Kidney (tissue), 14 donors: ENCODE data around the gene CGREF1. TPM values are rescaled to one million over a fixed set of nuclear protein-coding genes. Genes with fewer than 3 reads are reported as not detected.
A peak's percentile ranks its signal among the peaks of the same experiment; 100 is the strongest.

ENCODE experiments used
- DNase-seq, 5 donors: peaks; one replicate each; pipeline ENCODE4 v3.0.0-alpha.2; 2013 to 2020
- FAIRE-seq: peaks from 2 replicates; lab custom pipeline; 2012; peaks lifted over from hg19 to GRCh38; lab: Jason Lieb, UNC
- H3K27ac ChIP-seq, 2 donors: one replicate each; pipeline ENCODE4 v1.7.0; 2013; ENCODE audit warnings: low read depth in 2 of 2, low read length in 2 of 2, inconsistent platforms in 1 of 2
- H3K27me3 ChIP-seq: one replicate; pipeline ENCODE4 v1.7.1; 2013; ENCODE audit warnings: low read length, inconsistent platforms; ENCODE audit not compliant: control insufficient read depth, insufficient read depth
- H3K36me3 ChIP-seq, 3 donors: one replicate each; pipeline versions ENCODE4 v1.7.0 to v1.7.1; 2013; ENCODE audit warnings: low read length in 3 of 3, control low read depth in 1 of 3, inconsistent platforms in 1 of 3; ENCODE audit not compliant: insufficient read depth in 3 of 3, control insufficient read depth in 2 of 3
- H3K4me1 ChIP-seq, 3 donors: one replicate each; pipeline versions ENCODE4 v1.7.0 to v1.7.1; 2013; ENCODE audit warnings: low read length in 3 of 3, inconsistent platforms in 1 of 3, low read depth in 1 of 3; ENCODE audit not compliant: control insufficient read depth in 2 of 3, insufficient read depth in 2 of 3
- H3K4me3 ChIP-seq, 3 donors: one replicate each; pipeline versions ENCODE4 v1.7.0 to v1.8.1; 2013; ENCODE audit warnings: low read length in 3 of 3, control low read depth in 1 of 3, inconsistent platforms in 1 of 3
- H3K9ac ChIP-seq, 3 donors: one replicate each; pipeline versions ENCODE4 v1.7.0 to v1.7.1; 2013; ENCODE audit warnings: low read length in 3 of 3, control low read depth in 1 of 3, inconsistent platforms in 1 of 3
- H3K9me3 ChIP-seq, 3 donors: one replicate each; pipeline versions ENCODE4 v1.7.0 to v1.7.1; 2013; ENCODE audit warnings: low read length in 3 of 3, control low read depth in 1 of 3, inconsistent platforms in 1 of 3; ENCODE audit not compliant: control insufficient read depth in 2 of 3, insufficient read depth in 1 of 3
- intact Hi-C: fragments of 100-400 bp; cut with DNase I; formaldehyde crosslinking; loops from one replicate; pipeline ENCODE4 v1.11.1; 2022
- polyA plus RNA-seq: library from polyadenylated mRNA; stranded (reverse); fragments of 350-450 nt; fragmentation: Illumina TruSeq; extraction: RNeasy Lipid Tissue Mini Kit (QIAGEN cat#74804); gene quantifications from one replicate; pipeline ENCODE4 v1.2.3, GENCODE V29; 2014; ENCODE audit warnings: low read depth, low replicate concordance; ENCODE audit not compliant: insufficient read depth
- total RNA-seq: library from RNA; stranded (reverse); fragmentation: NEBNext Ultra II Directional; extraction: Animal tissue kit (Norgen Biotek cat#: 25700); gene quantifications from one replicate; pipeline ENCODE4 v1.2.1, GENCODE V29; 2021
- TF ChIP-seq, protein P1 (sequence below): IDR thresholded peaks from 3 replicates; pipeline ENCODE4 v1.5.1; 2012; ENCODE audit warnings: mild to moderate bottlenecking, moderate library complexity, borderline replicate concordance; ENCODE audit not compliant: insufficient read depth; ENCODE audit errors: extremely low read depth
- donor health status: control.
- donor health status: control.
- donor health status: control.
- donor health status: control.
- donor health status: control.
- donor health status: DM: yes; HTN: yes; CAD: no.
- donor health status: Normal renal cell carcinoma (clear cell type).

The CGREF1 gene
- total and polyA plus RNA-seq, 2 donors from 2014 or later = 3.7 to 3.8 TPM

DNA sequence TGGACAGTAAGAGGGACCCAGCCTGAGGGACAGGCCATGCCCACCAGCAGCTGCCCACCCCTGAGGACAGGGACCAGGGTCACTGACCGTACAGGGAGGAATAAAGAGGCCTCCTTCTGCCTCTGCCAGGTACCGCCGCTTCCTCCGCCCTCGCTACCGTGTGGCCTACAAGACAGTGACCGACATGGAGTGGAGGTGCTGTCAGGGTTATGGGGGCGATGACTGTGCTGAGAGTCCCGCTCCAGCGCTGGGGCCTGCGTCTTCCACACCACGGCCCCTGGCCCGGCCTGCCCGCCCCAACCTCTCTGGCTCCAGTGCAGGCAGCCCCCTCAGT is 38.4 kb downstream of the CGREF1 start:
- Histone ChIP-seq H3K9me3 (no peaks in the 10 kb centered on the region), H3K4me1 (peaks cover 4 to 18% (median 5%) of the 10 kb centered on the region in 3 donors), H3K4me3 (peak overlapping the region in 2 of 3 donors; percentile 12 to 55), H3K27me3 (no peaks in the 10 kb centered on the region), H3K36me3 (no peaks in the 10 kb centered on the region), H3K9ac (peak overlapping the region in 1 of 3 donors; percentile 5), H3K27ac (peak overlapping the region in 1 of 2 donors; percentile 23)
- FAIRE-seq = no peak
- peak in 1 of 5 donors; percentile 79 for DNase-seq
- TF ChIP-seq, protein P1, sequence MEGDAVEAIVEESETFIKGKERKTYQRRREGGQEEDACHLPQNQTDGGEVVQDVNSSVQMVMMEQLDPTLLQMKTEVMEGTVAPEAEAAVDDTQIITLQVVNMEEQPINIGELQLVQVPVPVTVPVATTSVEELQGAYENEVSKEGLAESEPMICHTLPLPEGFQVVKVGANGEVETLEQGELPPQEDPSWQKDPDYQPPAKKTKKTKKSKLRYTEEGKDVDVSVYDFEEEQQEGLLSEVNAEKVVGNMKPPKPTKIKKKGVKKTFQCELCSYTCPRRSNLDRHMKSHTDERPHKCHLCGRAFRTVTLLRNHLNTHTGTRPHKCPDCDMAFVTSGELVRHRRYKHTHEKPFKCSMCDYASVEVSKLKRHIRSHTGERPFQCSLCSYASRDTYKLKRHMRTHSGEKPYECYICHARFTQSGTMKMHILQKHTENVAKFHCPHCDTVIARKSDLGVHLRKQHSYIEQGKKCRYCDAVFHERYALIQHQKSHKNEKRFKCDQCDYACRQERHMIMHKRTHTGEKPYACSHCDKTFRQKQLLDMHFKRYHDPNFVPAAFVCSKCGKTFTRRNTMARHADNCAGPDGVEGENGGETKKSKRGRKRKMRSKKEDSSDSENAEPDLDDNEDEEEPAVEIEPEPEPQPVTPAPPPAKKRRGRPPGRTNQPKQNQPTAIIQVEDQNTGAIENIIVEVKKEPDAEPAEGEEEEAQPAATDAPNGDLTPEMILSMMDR = no peak
- intact Hi-C loops = no loop called here

DNA sequence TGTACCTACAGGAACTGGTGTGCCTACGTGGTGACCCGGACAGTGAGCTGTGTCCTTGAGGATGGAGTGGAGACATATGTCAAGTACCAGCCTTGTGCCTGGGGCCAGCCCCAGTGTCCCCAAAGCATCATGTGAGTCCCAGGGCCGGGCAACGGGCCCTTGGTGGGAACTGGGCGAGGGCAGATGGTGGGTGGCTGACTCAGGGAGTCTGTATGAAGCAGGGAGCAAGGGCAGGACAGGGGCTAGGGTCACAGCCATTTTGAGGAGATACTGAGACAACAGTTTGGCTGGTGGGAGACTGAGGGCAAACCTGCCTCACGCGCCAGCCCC is 38.8 kb downstream of the CGREF1 start:
- FAIRE-seq (no peak), DNase-seq (no peak)
- Histone ChIP-seq H3K4me1 (peaks cover under 1 to 13% (median 5%) of the 10 kb centered on the region in 3 donors), H3K9ac (peak overlapping the region in 1 of 3 donors; percentile 5), H3K27me3 (no peaks in the 10 kb centered on the region), H3K9me3 (no peaks in the 10 kb centered on the region), H3K36me3 (no peaks in the 10 kb centered on the region), H3K4me3 (peak overlapping the region in 2 of 3 donors; percentile 36 to 55), H3K27ac (peak overlapping the region in 1 of 2 donors; percentile 8)
- intact Hi-C loops = no loop called here
- TF ChIP-seq, protein P1 = no peak

DNA sequence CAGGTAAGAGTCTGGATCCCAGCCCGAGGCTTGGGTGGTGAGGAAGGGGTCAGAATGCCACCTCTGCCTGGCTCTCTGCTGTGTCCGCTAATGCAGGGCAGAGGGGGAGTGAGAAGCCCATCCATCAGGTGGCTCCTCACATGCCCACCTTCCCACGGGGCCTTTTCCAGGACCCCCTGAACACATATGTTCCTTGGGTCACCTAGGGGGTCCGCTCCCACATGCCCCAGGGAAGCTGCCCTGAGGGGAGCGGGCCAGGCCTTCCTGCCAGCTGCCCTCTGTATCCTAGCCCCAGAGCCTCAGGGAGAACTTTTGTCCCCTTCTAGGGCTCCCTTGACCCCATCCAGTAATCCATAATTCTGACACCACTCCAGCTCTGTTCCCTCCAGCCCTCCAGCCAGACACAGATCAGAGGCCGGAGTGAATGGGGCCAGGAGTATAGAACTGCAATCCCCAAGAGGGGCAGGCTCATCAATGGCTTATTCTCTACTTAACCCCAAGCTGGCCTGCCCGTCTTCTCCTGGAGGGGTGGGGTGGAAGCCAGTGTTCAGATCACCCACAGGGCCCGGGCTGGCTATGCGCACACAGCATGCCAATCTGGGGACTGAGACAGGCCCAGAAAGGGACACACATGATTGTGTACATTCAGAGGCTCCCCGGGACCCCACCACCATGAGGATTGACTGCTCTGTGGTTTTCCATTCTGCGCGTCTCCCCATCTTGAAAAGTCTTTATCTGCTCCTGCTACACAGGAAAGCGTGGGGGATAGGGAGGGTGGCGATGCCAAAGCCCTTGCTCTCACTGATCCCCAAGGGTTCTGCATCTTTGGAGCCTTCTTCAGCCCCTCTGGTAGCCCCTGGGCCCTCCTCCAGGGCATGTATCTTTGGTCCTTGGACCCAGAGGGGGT is 39.4 kb downstream of the CGREF1 start:
- Histone ChIP-seq H3K27ac (peak overlapping the region; percentile 54 to 82), H3K9me3 (no peaks in the 10 kb centered on the region), H3K9ac (no peak overlapping the region), H3K4me1 (peaks cover 0 to 16% (median 9%) of the 10 kb centered on the region in 3 donors), H3K4me3 (peak overlapping the region; percentile 20 to 55 (median 36)), H3K27me3 (no peaks in the 10 kb centered on the region), H3K36me3 (no peaks in the 10 kb centered on the region)
- DNase-seq (peak in 1 of 5 donors; percentile 74), FAIRE-seq (no peak)
- TF ChIP-seq, protein P1 = no peak
- intact Hi-C loops = no loop called here
